H9 (cell line): ENCODE data around the gene FXYD6. TPM values are rescaled to one million over a fixed set of nuclear protein-coding genes. Genes with fewer than 3 reads are reported as not detected.

Experiments used
- DNase-seq: peaks from one replicate; pipeline ENCODE4 v3.0.0-alpha.2; 2017
- H2AFZ ChIP-seq: one replicate; pipeline ENCODE4 v1.6.1; 2013; ENCODE audit warnings: mild to moderate bottlenecking, low read length, control low read depth, moderate library complexity
- H2AK5ac ChIP-seq: 2 replicates; pipeline ENCODE4 v1.6.1; 2013; ENCODE audit warnings: low read length, control low read depth, mixed read lengths; ENCODE audit not compliant: insufficient read length
- H2BK120ac ChIP-seq: one replicate; pipeline ENCODE4 v1.6.1; 2013; ENCODE audit warnings: low read depth, mild to moderate bottlenecking, low read length, control low read depth, inconsistent platforms; ENCODE audit not compliant: poor library complexity, severe bottlenecking
- H2BK12ac ChIP-seq: 2 replicates; pipeline ENCODE4 v1.6.1; 2013; ENCODE audit warnings: low read length, control low read depth, mixed read lengths, low read depth; ENCODE audit not compliant: insufficient read length
- H2BK15ac ChIP-seq: 2 replicates; pipeline ENCODE4 v1.6.1; 2013; ENCODE audit warnings: low read depth, low read length, control low read depth
- H2BK20ac ChIP-seq: one replicate; pipeline ENCODE4 v1.6.1; 2013; ENCODE audit warnings: low read depth, mild to moderate bottlenecking, low read length, control low read depth, inconsistent platforms; ENCODE audit not compliant: poor library complexity, severe bottlenecking
- H2BK5ac ChIP-seq: 2 replicates; pipeline ENCODE4 v1.6.1; 2013; ENCODE audit warnings: low read length, control low read depth, mixed read lengths; ENCODE audit not compliant: insufficient read length
- H3K14ac ChIP-seq: 2 replicates; pipeline ENCODE4 v1.6.1; 2013; ENCODE audit warnings: low read length, control low read depth; ENCODE audit not compliant: insufficient read depth
- H3K18ac ChIP-seq: 2 replicates; pipeline ENCODE4 v1.6.1; 2013; ENCODE audit warnings: low read depth, mild to moderate bottlenecking, mixed read lengths, low read length, control low read depth; ENCODE audit not compliant: insufficient read length
- H3K23ac ChIP-seq: 2 replicates; pipeline ENCODE4 v1.6.1; 2013; ENCODE audit warnings: low read length, control low read depth, mixed read lengths, low read depth; ENCODE audit not compliant: insufficient read length
- H3K23me2 ChIP-seq: 2 replicates; pipeline ENCODE4 v1.6.1; 2013; ENCODE audit warnings: low read depth, mild to moderate bottlenecking, mixed read lengths, low read length, control low read depth; ENCODE audit not compliant: insufficient read length, poor library complexity, severe bottlenecking
- H3K27ac ChIP-seq: 2 replicates; pipeline ENCODE4 v1.5.1; 2013; ENCODE audit warnings: low read length, control low read depth, mixed read lengths, low read depth; ENCODE audit not compliant: insufficient read length
- H3K27me3 ChIP-seq: 2 replicates; pipeline ENCODE4 v1.6.1; 2013; ENCODE audit warnings: low read length, control low read depth, inconsistent platforms; ENCODE audit not compliant: insufficient read depth
- H3K4ac ChIP-seq: 2 replicates; pipeline ENCODE4 v1.6.1; 2013; ENCODE audit warnings: low read depth, mild to moderate bottlenecking, control low read depth, inconsistent platforms, low read length, moderate library complexity
- H3K4me1 ChIP-seq: 2 replicates; pipeline ENCODE4 v1.6.1; 2013; ENCODE audit warnings: low read length, control low read depth, inconsistent platforms; ENCODE audit not compliant: insufficient read depth
- H3K4me2 ChIP-seq: 2 replicates; pipeline ENCODE4 v1.6.1; 2013; ENCODE audit warnings: low read length, control low read depth, mixed read lengths; ENCODE audit not compliant: insufficient read length, insufficient read depth
- H3K56ac ChIP-seq: 2 replicates; pipeline ENCODE4 v1.6.1; 2013; ENCODE audit warnings: low read depth, mild to moderate bottlenecking, mixed read lengths, low read length, control low read depth; ENCODE audit not compliant: insufficient read length
- H3K79me1 ChIP-seq: 2 replicates; pipeline ENCODE4 v1.6.1; 2013; ENCODE audit warnings: low read depth, mild to moderate bottlenecking, moderate library complexity, low read length, control low read depth, inconsistent platforms; ENCODE audit not compliant: insufficient read depth, poor library complexity, severe bottlenecking
- H3K79me2 ChIP-seq: 2 replicates; pipeline ENCODE4 v1.6.1; 2013; ENCODE audit warnings: low read length, control low read depth, inconsistent platforms; ENCODE audit not compliant: insufficient read depth
- H3K9ac ChIP-seq: 2 replicates; pipeline ENCODE4 v1.6.1; 2013; ENCODE audit warnings: low read length, control low read depth, mixed read lengths; ENCODE audit not compliant: insufficient read length; ENCODE audit errors: extremely low read depth
- H3K9me3 ChIP-seq: one replicate; pipeline ENCODE4 v1.6.1; 2013; ENCODE audit warnings: low read depth, low read length, inconsistent platforms; ENCODE audit not compliant: control insufficient read depth
- H3T11ph ChIP-seq: one replicate; pipeline ENCODE4 v1.6.1; 2013; ENCODE audit warnings: mild to moderate bottlenecking, low read length, control low read depth, inconsistent platforms
- H4K20me1 ChIP-seq: one replicate; pipeline ENCODE4 v1.6.1; 2013; ENCODE audit not compliant: control insufficient read depth, insufficient read length, insufficient read depth
- H4K5ac ChIP-seq: 2 replicates; pipeline ENCODE4 v1.6.1; 2013; ENCODE audit warnings: low read depth, mild to moderate bottlenecking, mixed read lengths, low read length, control low read depth; ENCODE audit not compliant: insufficient read length
- H4K8ac ChIP-seq: replicated peaks from 2 replicates; pipeline ENCODE4 v1.6.1; 2013; ENCODE audit warnings: low read length, control low read depth, mixed read lengths, low read depth; ENCODE audit not compliant: insufficient read length
- H4K91ac ChIP-seq: 2 replicates; pipeline ENCODE4 v1.6.1; 2013; ENCODE audit warnings: low read depth, mild to moderate bottlenecking, moderate library complexity, mixed read lengths, low read length, control low read depth; ENCODE audit not compliant: insufficient read length
- H3K27ac Mint-ChIP-seq, 3 experiments: 2 replicates in 2 of 3; 3 replicates in 1 of 3; pipeline ENCODE4 v1.8.0; 2020 to 2021; ENCODE audit warnings: mixed read lengths in 3 of 3, mild to moderate bottlenecking in 1 of 3, moderate library complexity in 1 of 3
- H3K27me3 Mint-ChIP-seq: 2 replicates; pipeline ENCODE4 v1.8.0; 2021; ENCODE audit warnings: low read depth, mild to moderate bottlenecking, moderate library complexity, mixed read lengths
- H3K36me3 Mint-ChIP-seq, 3 experiments: 2 replicates in 2 of 3; 3 replicates in 1 of 3; pipeline ENCODE4 v1.8.0; 2020 to 2021; ENCODE audit warnings: low read depth in 3 of 3, mixed read lengths in 3 of 3; ENCODE audit not compliant: insufficient read depth in 1 of 3
- H3K4me1 Mint-ChIP-seq, 2 experiments: 2 replicates each; pipeline ENCODE4 v1.8.0; 2020; ENCODE audit warnings: mixed read lengths in 2 of 2
- H3K4me3 Mint-ChIP-seq, 2 experiments: 2 replicates in 1 of 2; 3 replicates in 1 of 2; pipeline ENCODE4 v1.8.0; 2020 to 2021; ENCODE audit warnings: mild to moderate bottlenecking in 2 of 2, mixed read lengths in 2 of 2, moderate library complexity in 1 of 2
- H3K9me3 Mint-ChIP-seq, 2 experiments: 2 replicates in 1 of 2; 3 replicates in 1 of 2; pipeline ENCODE4 v1.8.0; 2020; ENCODE audit warnings: mild to moderate bottlenecking in 2 of 2, mixed read lengths in 2 of 2, moderate library complexity in 1 of 2
- CTCF ChIP-seq: fragments of 200-600 bp; sonication (generic); conservative IDR thresholded peaks from 3 replicates; pipeline ENCODE4 v1.8.0; 2021; ENCODE audit warnings: antibody characterized with exemption, mild to moderate bottlenecking
- WGBS: extraction: QIAGEN DNeasy Blood & Tissue Kit; methylation state at CpG from one replicate; pipeline ENCODE4 v1.1.7; 2013; ENCODE audit warnings: missing lambda C conversion rate, low lambda C conversion rate, mixed read lengths; ENCODE audit not compliant: insufficient read length; ENCODE audit errors: extremely low coverage; 5-methylcytosine and 5-hydroxymethylcytosine counted together
- total RNA-seq: library from RNA; stranded (reverse); gene quantifications from 2 replicates; pipeline ENCODE4 v1.2.1, GENCODE V29; 2021

The FXYD6 gene
- total RNA-seq, 1 experiment from 2014 or later: 18.3 TPM

DNA sequence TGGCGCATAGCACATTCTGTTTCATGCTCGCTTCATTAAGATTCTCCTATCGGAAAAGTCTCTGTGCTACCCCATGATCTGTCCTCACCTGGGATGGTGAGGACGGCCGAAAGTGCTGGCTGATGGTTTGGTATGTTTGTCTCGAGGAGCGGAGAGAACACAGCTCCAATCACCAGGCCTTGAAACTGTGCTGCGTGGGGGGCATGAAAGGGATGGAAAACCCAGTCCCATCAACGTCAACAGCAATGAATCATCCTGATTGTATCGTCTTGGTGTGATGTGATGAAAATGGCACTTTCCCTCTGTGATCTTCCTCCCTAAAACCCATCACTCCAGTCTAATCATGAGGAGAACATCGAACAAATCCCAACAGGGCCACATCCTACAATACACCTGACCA lies 8.4 kb downstream of the FXYD6 start:
- Histone ChIP-seq H3T11ph (no peak overlapping the region), H2AFZ (no peak overlapping the region), H2BK5ac (no peak overlapping the region), H3K4me1 (peaks cover 4% of the 10 kb centered on the region; the same call in 1 of the 2 replicates), H2AK5ac (no peak overlapping the region), H2BK120ac (no peak overlapping the region), H3K27ac (no peak overlapping the region), H4K20me1 (no peaks in the 10 kb centered on the region), H4K8ac (no peak overlapping the region), H2BK12ac (no peak overlapping the region), H2BK20ac (no peak overlapping the region), H4K5ac (no peak overlapping the region), H3K18ac (no peak overlapping the region), H3K4me2 (no peak overlapping the region), H3K23ac (no peak overlapping the region), H3K23me2 (no peaks in the 10 kb centered on the region), H2BK15ac (no peak overlapping the region), H3K4ac (no peak overlapping the region), H3K79me2 (no peaks in the 10 kb centered on the region), H3K79me1 (no peaks in the 10 kb centered on the region), H3K9ac (no peak overlapping the region), H3K27me3 (no peaks in the 10 kb centered on the region), H3K14ac (no peak overlapping the region), H4K91ac (no peak overlapping the region), H3K56ac (no peak overlapping the region), H3K9me3 (no peaks in the 10 kb centered on the region)
- Mint-ChIP-seq H3K4me3 (no peak overlapping the region; a peak in 1 of 5 replicates), H3K27me3 (peaks cover 16% of the 10 kb centered on the region), H3K9me3 (no peaks in the 10 kb centered on the region), H3K36me3 (0 out of 7 replicates have a peak, but pooled peaks cover 0 to 3% (median 0%) of the 10 kb centered on the region in 3 experiments), H3K4me1 (peaks cover 27 to 46% of the 10 kb centered on the region in 2 experiments), H3K27ac (no peak overlapping the region)
- no peak for TF ChIP-seq CTCF
- no CpG with 5 or more reads among the region's 11 CpGs for WGBS
- DNase-seq: no peak
